NCI-H524 treated with DMSO at 0.1 percent for 48 hours (cell line): ENCODE results near the gene HOXB8.

ENCODE experiments used
- DNase-seq: peaks from one replicate; lab custom pipeline; 2025; lab: John Stamatoyannopoulos, UW

HOXB8 gene

DNA sequence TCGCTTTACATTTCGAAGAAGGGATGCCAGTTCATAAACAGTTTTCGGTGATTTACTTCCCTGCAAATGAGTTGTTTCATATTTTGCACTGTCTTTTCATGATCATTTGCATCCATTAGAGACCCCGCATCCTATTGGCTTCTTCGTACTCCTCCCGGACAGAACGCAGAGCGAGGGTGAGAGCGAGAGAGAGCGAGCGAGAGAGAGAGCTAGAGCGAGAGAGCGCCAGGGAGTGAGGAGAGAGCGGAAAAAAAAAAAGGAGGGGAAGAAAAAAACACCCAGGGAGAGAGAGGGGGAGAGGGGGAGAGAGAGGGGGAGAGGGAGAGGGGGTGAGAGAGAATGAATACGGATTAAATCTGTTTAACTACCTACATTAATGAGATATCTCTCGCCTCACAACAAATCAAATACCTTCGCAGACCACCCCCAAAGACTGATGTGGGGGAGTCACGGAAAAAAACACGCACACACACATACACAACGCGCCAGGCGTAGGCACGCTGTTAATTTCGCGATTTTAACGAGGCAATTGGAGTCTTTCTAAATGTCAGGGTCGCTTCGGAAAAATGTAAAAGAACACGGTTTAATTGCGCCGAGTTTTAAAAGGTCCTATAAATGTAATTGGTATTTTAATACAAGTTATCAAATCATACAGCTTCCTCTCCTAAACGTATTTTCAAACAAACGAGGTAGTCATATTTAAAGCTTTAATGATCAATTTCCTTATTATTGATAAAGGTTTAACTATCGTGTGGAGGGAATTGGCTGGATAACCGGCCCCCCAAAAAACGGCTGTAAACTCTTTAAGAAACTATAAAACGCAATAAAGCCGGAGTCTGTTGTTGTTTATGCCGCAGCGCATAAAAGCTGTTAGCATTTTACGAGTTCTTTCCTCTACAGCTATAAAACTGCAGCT lies at the start of gene HOXB8:
Gene HOXB8, minus strand, starts transcription at position 246 of the 916 bp plus-strand sequence. CDS start 588 bp downstream, outside the sequence.
- no peak for DNase-seq

DNA sequence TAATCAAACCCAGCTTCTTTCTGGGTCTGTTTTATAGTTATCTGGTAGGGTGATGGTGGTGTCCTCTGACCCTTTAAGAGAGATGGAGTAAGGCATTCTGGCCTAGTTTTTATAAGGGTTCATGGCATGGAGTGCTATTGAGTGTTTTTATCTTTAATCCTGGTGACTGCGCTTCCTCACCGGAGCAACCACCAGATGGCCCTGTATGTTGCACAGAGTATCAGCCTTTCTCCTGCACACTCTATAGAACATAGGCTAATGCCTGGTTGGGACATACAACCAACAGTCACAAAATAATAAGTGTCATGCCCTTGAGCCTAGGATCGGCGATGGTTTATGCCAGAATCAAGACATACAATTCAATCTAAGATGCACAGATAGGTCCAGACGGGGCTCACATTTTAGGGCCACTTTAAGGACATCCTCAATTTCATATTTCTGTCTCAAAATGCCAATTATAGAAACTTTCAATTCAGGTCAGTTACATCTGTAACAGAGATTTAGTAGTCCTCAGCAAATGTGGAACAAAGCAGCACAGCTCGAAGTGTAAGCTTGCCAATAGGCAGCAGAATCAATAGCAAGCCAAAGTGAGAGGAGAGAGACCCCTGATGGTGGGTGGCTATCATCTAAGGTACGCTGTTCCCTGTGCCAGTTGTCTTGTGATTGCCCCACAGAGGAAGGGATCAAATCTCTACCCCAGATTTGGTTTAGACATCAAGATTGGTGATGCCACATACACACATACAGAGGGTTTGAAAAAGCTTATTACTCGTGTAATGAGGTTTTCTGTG lies 48.2 kb upstream of the HOXB8 start:
- no peak for DNase-seq

DNA sequence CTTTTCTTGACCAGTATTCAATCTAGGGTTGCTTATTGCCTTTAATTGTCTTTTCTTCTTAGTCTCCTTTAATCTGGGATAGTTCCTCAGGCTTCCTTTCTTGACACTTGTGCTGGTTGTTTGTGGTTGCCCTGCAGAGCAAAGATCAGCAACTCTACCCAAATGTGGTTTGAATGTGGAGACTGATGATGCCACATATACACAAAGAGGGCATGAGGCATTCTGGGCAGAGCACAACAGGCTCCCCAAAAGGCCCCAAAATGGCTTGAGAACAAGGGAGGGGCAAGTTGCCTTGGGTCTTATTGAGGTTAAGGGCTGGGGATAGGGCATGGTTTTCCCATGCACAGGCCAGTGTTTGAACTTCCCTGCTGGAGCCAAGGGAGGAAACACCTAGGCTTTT lies 40.8 kb upstream of the HOXB8 start:
- DNase-seq = no peak

DNA sequence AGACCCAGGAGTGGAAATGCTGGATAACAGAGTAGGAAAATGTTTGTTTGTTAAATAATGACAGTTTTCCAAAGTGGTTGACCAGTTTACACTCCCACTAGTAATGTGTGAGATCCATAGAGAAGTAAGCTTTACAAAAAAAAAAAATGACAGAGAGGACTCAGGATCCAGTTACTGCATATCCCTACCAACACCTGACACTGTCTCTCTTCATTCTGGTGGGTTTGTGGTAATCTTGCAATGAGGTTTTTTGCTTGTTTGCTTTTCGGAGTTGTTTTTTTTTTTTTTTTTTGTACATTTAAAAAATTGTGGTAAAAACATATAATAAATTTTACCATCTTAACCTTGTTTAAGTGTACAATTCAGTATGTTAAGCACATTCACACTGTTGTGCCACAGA lies 34.6 kb upstream of the HOXB8 start:
- no peak for DNase-seq

- no peak for DNase-seq
Measured at GRCh38 chr17:48647963-48648245, 32.8 kb upstream of the HOXB8 start.

GRCh38 chr17:48647103-48647962 lies 32.2 kb upstream of the HOXB8 start:
- no peak for DNase-seq

GRCh38 chr17:48646183-48647102 lies 31.4 kb upstream of the HOXB8 start:
- DNase-seq = no peak

- DNase-seq = no peak
Measured at GRCh38 chr17:48645639-48646182, 30.6 kb upstream of the HOXB8 start.

DNA sequence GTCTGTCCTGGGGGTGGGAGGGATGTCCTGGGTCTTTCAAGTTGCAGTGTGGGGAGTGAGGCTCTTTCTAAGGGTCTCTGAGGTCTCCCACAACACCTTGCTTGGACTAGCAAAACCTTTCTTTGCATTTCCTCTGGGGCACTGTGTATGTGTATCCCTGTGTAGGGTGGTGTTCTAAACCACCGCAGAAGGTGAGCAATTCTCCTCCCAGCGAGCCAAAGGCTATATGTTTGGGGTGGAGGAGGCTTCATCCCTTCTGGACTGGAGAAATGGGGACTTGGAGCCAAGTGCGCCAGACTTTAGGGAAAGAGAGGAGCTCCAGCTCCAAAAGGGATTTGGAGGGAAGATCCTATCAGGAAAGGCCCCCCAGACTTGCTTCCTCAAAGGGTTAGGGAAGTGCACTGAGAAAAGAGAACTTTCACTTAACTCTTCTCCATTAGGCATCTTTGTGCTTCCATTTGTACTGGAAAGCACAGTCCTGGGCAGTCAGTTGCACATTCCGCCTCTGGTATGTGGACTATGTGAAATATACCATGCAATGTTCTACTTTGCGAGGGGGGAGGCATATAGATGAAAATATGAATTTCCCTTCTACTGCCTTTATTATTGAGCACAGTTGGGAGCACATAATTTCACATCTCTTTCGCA lies 29.9 kb upstream of the HOXB8 start:
- DNase-seq = no peak

- DNase-seq = no peak
Measured at GRCh38 chr17:48644159-48644558, 29.1 kb upstream of the HOXB8 start.

DNA sequence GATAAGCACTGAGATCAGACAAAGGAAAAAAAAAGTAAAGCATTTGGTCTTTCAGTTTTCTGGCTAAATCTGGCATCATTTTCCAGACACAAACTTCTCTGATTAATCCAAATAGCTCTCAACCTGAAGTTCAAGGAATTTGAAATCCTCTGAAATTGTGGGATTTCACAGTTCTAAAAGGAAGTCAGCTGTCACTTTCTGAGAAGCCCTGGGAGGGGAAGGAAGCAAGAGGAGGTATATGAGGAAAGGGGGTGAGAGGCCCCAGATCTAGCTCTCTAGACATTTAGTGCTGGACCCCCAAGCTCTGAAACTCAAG lies 28.6 kb upstream of the HOXB8 start:
- no peak for DNase-seq

GRCh38 chr17:48642843-48643696 lies 28.0 kb upstream of the HOXB8 start:
- DNase-seq = no peak

GRCh38 chr17:48642059-48642842 lies 27.2 kb upstream of the HOXB8 start:
- no peak for DNase-seq

DNA sequence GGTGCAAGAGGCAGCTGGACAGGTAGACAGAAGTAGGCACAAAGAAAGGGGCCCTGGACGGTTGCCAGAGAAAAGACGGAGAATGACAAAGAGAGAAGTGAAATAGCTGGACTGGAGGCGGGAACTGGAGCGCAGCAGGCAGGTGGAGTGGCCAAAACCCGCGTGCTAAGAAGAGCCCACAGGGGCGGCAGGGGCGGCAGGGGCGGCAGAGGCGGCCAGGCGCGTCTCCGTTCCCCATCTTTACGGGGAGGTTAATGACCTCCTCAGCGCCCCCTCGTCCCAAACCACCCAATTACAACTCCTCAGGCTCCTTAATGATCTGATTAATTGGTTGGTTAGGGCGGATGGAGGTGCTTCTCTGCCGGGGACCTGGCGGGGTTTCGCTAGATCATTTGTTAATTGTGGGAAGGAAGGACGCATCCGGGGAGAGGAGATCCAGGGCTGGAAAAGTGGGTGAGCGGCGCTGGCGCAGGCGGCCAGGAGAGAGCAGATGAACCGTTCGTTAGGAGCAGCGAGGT lies 26.5 kb upstream of the HOXB8 start:
- no peak for DNase-seq

DNA sequence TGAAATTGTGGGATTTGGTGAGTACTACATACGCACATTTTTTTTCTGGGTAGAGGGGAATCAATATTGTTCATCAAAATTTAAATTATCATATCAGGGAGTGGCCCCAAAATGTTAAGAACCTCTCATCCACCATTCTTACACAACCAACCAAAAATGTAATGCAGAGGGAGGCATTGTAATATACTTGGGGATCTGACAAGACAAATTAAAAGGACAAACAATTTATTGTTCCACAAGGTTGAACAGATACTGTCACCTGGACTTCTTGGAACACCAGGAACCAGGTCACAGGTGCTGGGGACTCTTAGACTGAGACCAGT lies 25.7 kb upstream of the HOXB8 start:
- DNase-seq = no peak

DNA sequence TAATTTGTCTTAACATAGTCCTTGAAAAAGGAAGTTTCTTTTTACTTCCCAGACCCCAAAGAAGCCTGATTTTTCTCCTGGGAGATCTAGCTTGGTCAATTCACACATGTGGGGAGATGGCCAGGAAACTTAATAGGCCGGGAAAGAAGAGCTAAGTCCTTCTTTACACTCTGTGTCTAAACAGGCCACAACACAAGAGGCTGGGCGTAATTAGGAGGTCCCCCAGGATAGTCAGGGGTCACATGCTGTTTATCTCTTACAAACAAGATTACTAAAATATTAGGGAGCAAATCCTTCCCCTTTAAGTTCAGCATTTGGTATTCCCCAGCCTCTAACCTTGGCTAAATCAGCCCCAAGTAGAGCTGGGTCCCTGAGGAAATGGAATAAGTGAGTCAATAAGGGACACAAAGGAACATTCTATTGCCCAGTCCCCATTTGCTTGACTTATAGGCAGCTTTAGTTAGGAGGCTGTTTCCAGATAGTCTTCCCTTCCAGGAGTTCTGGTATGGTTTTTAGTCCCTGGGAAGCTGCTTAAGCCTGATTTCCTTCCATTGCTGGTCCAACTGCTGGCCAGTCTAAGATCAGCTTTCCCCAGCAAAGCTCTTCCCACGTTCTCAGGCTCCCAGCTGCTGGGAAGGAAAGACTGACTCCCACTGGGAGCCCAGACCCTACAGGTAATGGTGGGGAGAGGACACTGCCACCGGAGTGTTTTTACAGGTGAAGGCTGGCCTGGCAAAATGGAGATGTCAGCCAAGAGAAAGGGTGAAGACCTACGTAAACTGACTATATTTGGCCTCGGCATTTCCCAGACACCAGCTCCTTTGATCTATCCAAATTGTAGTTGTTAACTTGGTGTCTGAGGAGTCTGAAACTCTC lies 25.1 kb upstream of the HOXB8 start:
- DNase-seq = no peak

GRCh38 chr17:48639136-48639535 lies 24.0 kb upstream of the HOXB8 start:
- DNase-seq = no peak
